ENCODE data around the gene CREBBP.

Gene CREBBP

GRCh38 chr16:3819175-3819527 lies 61.4 kb downstream of the CREBBP start:
- no peak for TF ChIP-seq CTCF (IDR thresholded peaks at IDR 0.05; ENCODE audit: low read depth, low read length)
- no peak overlapping the region for H3K4me3 ChIP-seq (replicated peaks in 1 of 2; ENCODE audit: low read depth in 2 of 2, low read length in 2 of 2)

GRCh38 chr16:3816326-3816725 lies 64.2 kb downstream of the CREBBP start:
- no peak for TF ChIP-seq CTCF (IDR thresholded peaks at IDR 0.05; ENCODE audit: low read depth, low read length)
- no peak overlapping the region for H3K4me3 ChIP-seq (replicated peaks in 1 of 2; ENCODE audit: low read depth in 2 of 2, low read length in 2 of 2)
- no peak for DNase-seq (ENCODE audit: low read depth in 2 of 2)

More at GRCh38 chr16:3819175-3819527, 61.4 kb downstream of the CREBBP start:
- DNase-seq (ENCODE audit: low read depth in 2 of 2) = no peak

- TF ChIP-seq CTCF (IDR thresholded peaks at IDR 0.05; ENCODE audit: low read depth, low read length) = no peak
- no peak overlapping the region for H3K4me3 ChIP-seq (replicated peaks in 1 of 2; ENCODE audit: low read depth in 2 of 2, low read length in 2 of 2)
- DNase-seq (ENCODE audit: low read depth in 2 of 2) = no peak
Measured at GRCh38 chr16:3814755-3815154, 65.8 kb downstream of the CREBBP start.

- no peak for DNase-seq (ENCODE audit: low read depth in 2 of 2)
- H3K4me3 ChIP-seq (replicated peaks in 1 of 2; ENCODE audit: low read depth in 2 of 2, low read length in 2 of 2) = no peak overlapping the region
- no peak for TF ChIP-seq CTCF (IDR thresholded peaks at IDR 0.05; ENCODE audit: low read depth, low read length)
Measured at GRCh38 chr16:3812469-3813172, 67.9 kb downstream of the CREBBP start.

GRCh38 chr16:3810818-3811217 lies 69.7 kb downstream of the CREBBP start:
- no peak for DNase-seq (ENCODE audit: low read depth in 2 of 2)
- no peak overlapping the region for H3K4me3 ChIP-seq (replicated peaks in 1 of 2; ENCODE audit: low read depth in 2 of 2, low read length in 2 of 2)
- TF ChIP-seq CTCF (IDR thresholded peaks at IDR 0.05; ENCODE audit: low read depth, low read length) = no peak

- no peak overlapping the region for H3K4me3 ChIP-seq (replicated peaks in 1 of 2; ENCODE audit: low read depth in 2 of 2, low read length in 2 of 2)
- no peak for TF ChIP-seq CTCF (IDR thresholded peaks at IDR 0.05; ENCODE audit: low read depth, low read length)
- DNase-seq (ENCODE audit: low read depth in 2 of 2) = no peak
Measured at GRCh38 chr16:3810198-3810664, 70.3 kb downstream of the CREBBP start.

Measured in cardiac fibroblast (primary cell).